Smooth muscle cell (in vitro differentiated cells): Measurements from ENCODE around the gene SDK1. TPM values are rescaled to one million over a fixed set of nuclear protein-coding genes. Genes with fewer than 3 reads are reported as not detected.

Experiments
- DNase-seq: peaks from one replicate; lab custom pipeline; 2025; ENCODE audit not compliant: unreplicated experiment; lab: John Stamatoyannopoulos, UW
- H2AFZ ChIP-seq: fragments of 200-600 bp; sonication (generic); 2 replicates; pipeline ENCODE4 v1.6.0; 2016; ENCODE audit warnings: antibody characterized with exemption, low read depth, mild to moderate bottlenecking
- H3F3A ChIP-seq: fragments of 200-600 bp; sonication (generic); 2 replicates; pipeline ENCODE4 v1.6.0; 2017; ENCODE audit warnings: antibody characterized with exemption, low read depth
- H3K27ac ChIP-seq: fragments of 200-600 bp; sonication (generic); 2 replicates; pipeline ENCODE4 v1.5.1; 2016; ENCODE audit warnings: low read depth, mild to moderate bottlenecking
- H3K27me3 ChIP-seq: fragments of 200-600 bp; sonication (generic); 2 replicates; pipeline ENCODE4 v1.6.1; 2016; ENCODE audit warnings: low read depth, mild to moderate bottlenecking
- H3K36me3 ChIP-seq: fragments of 200-600 bp; sonication (generic); 2 replicates; pipeline ENCODE4 v1.5.1; 2016; ENCODE audit warnings: low read depth
- H3K4me1 ChIP-seq: fragments of 200-600 bp; sonication (generic); 2 replicates; pipeline ENCODE4 v1.5.1; 2016; ENCODE audit warnings: low read depth
- H3K4me2 ChIP-seq: fragments of 200-600 bp; sonication (generic); 2 replicates; pipeline ENCODE4 v1.6.0; 2016; ENCODE audit warnings: mild to moderate bottlenecking
- H3K4me3 ChIP-seq: fragments of 200-600 bp; sonication (generic); 2 replicates; pipeline ENCODE4 v1.5.1; 2016; ENCODE audit warnings: mild to moderate bottlenecking
- H3K79me2 ChIP-seq: fragments of 200-600 bp; sonication (generic); 2 replicates; pipeline ENCODE4 v1.6.0; 2016; ENCODE audit warnings: low read depth, mild to moderate bottlenecking
- H3K9ac ChIP-seq: fragments of 200-600 bp; sonication (generic); 2 replicates; pipeline ENCODE4 v1.6.0; 2016; ENCODE audit warnings: low read depth
- H3K9me3 ChIP-seq: fragments of 200-600 bp; sonication (generic); replicated peaks from 2 replicates; pipeline ENCODE4 v1.5.1; 2016; ENCODE audit warnings: low read depth
- H4K20me1 ChIP-seq: fragments of 200-600 bp; sonication (generic); 2 replicates; pipeline ENCODE4 v1.6.0; 2016; ENCODE audit warnings: low read depth
- CTCF ChIP-seq: fragments of 200-600 bp; sonication (generic); IDR thresholded peaks from 2 replicates; pipeline ENCODE4 v1.5.1; 2017; ENCODE audit warnings: borderline replicate concordance, mild to moderate bottlenecking, antibody characterized with exemption; ENCODE audit not compliant: insufficient read depth, poor library complexity, severe bottlenecking
- WGBS: methylation state at CpG from one replicate; pipeline ENCODE4 v1.1.7; 2016; ENCODE audit warnings: low lambda C conversion rate; 5-methylcytosine and 5-hydroxymethylcytosine counted together
- polyA plus RNA-seq: library from polyadenylated mRNA; unstranded; fragments of >200 nt; fragmentation: Nextera tagmentation; extraction: Ambion mirVana; gene quantifications from 2 replicates; pipeline ENCODE4 v1.2.1, GENCODE V29; 2016
- total RNA-seq: library from RNA; depleted of rRNA; stranded (reverse); fragments of >200 nt; gene quantifications from 2 replicates; pipeline ENCODE4 v1.2.3, GENCODE V29; 2014

SDK1 gene
- total and polyA plus RNA-seq, 2 experiments from 2014 or later, result 1.1 to 2.5 TPM

- Histone ChIP-seq H3K4me1 (no peaks in the 10 kb centered on the region), H2AFZ (no peak overlapping the region), H4K20me1 (no peaks in the 10 kb centered on the region), H3K4me2 (no peak overlapping the region), H3K4me3 (no peak overlapping the region), H3K79me2 (no peaks in the 10 kb centered on the region), H3K9me3 (no peaks in the 10 kb centered on the region), H3K27me3 (no peaks in the 10 kb centered on the region), H3F3A (no peaks in the 10 kb centered on the region), H3K27ac (no peak overlapping the region), H3K36me3 (no peaks in the 10 kb centered on the region), H3K9ac (no peak overlapping the region)
- WGBS, result 97% methylated on average over 3 of the region's 3 CpGs
- DNase-seq, result no peak
- no peak for TF ChIP-seq CTCF
Measured at GRCh38 chr7:3730276-3730675, 429.2 kb downstream of the SDK1 start.

- no peak overlapping the region for H3K9ac ChIP-seq
- no peak overlapping the region for H3K4me2 ChIP-seq
- no peak overlapping the region for H3K4me3 ChIP-seq
- TF ChIP-seq CTCF, result no peak
- no peaks in the 10 kb centered on the region for H3F3A ChIP-seq
- H2AFZ ChIP-seq, result no peak overlapping the region
- no peaks in the 10 kb centered on the region for H3K79me2 ChIP-seq
- 91% methylated on average over 9 of the region's 9 CpGs for WGBS
- H4K20me1 ChIP-seq, result no peaks in the 10 kb centered on the region
- no peak for DNase-seq
- H3K36me3 ChIP-seq, result no peaks in the 10 kb centered on the region
- H3K27ac ChIP-seq, result no peak overlapping the region
- H3K9me3 ChIP-seq, result no peaks in the 10 kb centered on the region
- no peaks in the 10 kb centered on the region for H3K27me3 ChIP-seq
- H3K4me1 ChIP-seq, result no peaks in the 10 kb centered on the region
Measured at GRCh38 chr7:3732395-3733005, 431.4 kb downstream of the SDK1 start.

- Histone ChIP-seq H3K4me1 (no peaks in the 10 kb centered on the region), H3K9me3 (peaks cover 5% of the 10 kb centered on the region), H3F3A (no peaks in the 10 kb centered on the region), H2AFZ (no peak overlapping the region), H3K79me2 (no peaks in the 10 kb centered on the region), H3K4me3 (no peak overlapping the region), H3K4me2 (no peak overlapping the region), H3K27ac (no peak overlapping the region), H3K27me3 (no peaks in the 10 kb centered on the region), H3K9ac (no peak overlapping the region), H3K36me3 (no peaks in the 10 kb centered on the region), H4K20me1 (no peaks in the 10 kb centered on the region)
- 87% methylated on average over 11 of the region's 11 CpGs for WGBS
- TF ChIP-seq CTCF, result no peak
- DNase-seq, result no peak
Measured at GRCh38 chr7:3733541-3734140, 432.6 kb downstream of the SDK1 start.

GRCh38 chr7:3738964-3739363 is 437.9 kb downstream of the SDK1 start:
- WGBS, result 71% methylated on average over 1 of the region's 1 CpG
- TF ChIP-seq CTCF, result no peak
- Histone ChIP-seq H3K4me1 (no peaks in the 10 kb centered on the region), H3K9ac (no peak overlapping the region), H3K4me3 (no peak overlapping the region), H3F3A (no peaks in the 10 kb centered on the region), H3K9me3 (peaks cover 11% of the 10 kb centered on the region), H2AFZ (no peak overlapping the region), H3K27me3 (no peaks in the 10 kb centered on the region), H3K36me3 (no peaks in the 10 kb centered on the region), H3K4me2 (no peak overlapping the region), H4K20me1 (no peaks in the 10 kb centered on the region), H3K27ac (no peak overlapping the region), H3K79me2 (no peaks in the 10 kb centered on the region)
- no peak for DNase-seq
